KMS-11 (cell line): ENCODE results near the gene GOLGA8R.
"Not testable (repeated sequence)": the region's sequence is repeated elsewhere in the genome, so short reads cannot be mapped to it uniquely, and the experiment has no call there.

ENCODE experiments used
- H2AFZ ChIP-seq: fragments of 200-600 bp; sonication (generic); 2 replicates; pipeline ENCODE4 v1.6.1; 2016; ENCODE audit warnings: antibody characterized with exemption, mixed run types, low read depth
- H3K27ac ChIP-seq: fragments of 200-600 bp; sonication (generic); 2 replicates; pipeline ENCODE4 v1.6.1; 2016; ENCODE audit warnings: mild to moderate bottlenecking, mixed run types
- H3K27me3 ChIP-seq: fragments of 200-600 bp; sonication (generic); 2 replicates; pipeline ENCODE4 v1.6.1; 2017; ENCODE audit warnings: mild to moderate bottlenecking, low read depth, mixed run types, moderate library complexity; ENCODE audit not compliant: insufficient read depth
- H3K36me3 ChIP-seq: fragments of 200-600 bp; sonication (generic); 2 replicates; pipeline ENCODE4 v1.6.1; 2017; ENCODE audit warnings: mild to moderate bottlenecking, mixed run types; ENCODE audit not compliant: insufficient read depth
- H3K4me1 ChIP-seq: fragments of 200-600 bp; sonication (generic); 2 replicates; pipeline ENCODE4 v1.6.1; 2016; ENCODE audit warnings: mild to moderate bottlenecking, low read depth, mixed run types; ENCODE audit not compliant: poor library complexity, severe bottlenecking
- H3K4me2 ChIP-seq: fragments of 200-600 bp; sonication (generic); 2 replicates; pipeline ENCODE4 v1.7.0; 2016; ENCODE audit warnings: mild to moderate bottlenecking, mixed run types
- H3K4me3 ChIP-seq: fragments of 200-600 bp; sonication (generic); IDR thresholded peaks from 2 replicates; pipeline ENCODE4 v1.6.1; 2017; ENCODE audit warnings: low read depth, low read length, mixed read lengths; ENCODE audit not compliant: insufficient read depth
- H3K79me2 ChIP-seq: fragments of 200-600 bp; sonication (generic); 2 replicates; pipeline ENCODE4 v1.6.1; 2016; ENCODE audit warnings: low read depth, mixed run types; ENCODE audit not compliant: insufficient read depth
- H3K9ac ChIP-seq: fragments of 200-600 bp; sonication (generic); 2 replicates; pipeline ENCODE4 v1.6.1; 2016; ENCODE audit warnings: mild to moderate bottlenecking, mixed run types
- H4K20me1 ChIP-seq: fragments of 200-600 bp; sonication (generic); 2 replicates; pipeline ENCODE4 v1.6.1; 2016; ENCODE audit warnings: mild to moderate bottlenecking, mixed run types; ENCODE audit not compliant: insufficient read depth

The GOLGA8R gene

GRCh38 chr15:30355043-30355442 is 59.0 kb downstream of the GOLGA8R start:
- H3K36me3 ChIP-seq, H4K20me1 ChIP-seq, H3K4me3 ChIP-seq, H3K4me1 ChIP-seq, H3K27ac ChIP-seq, H3K9ac ChIP-seq, H3K27me3 ChIP-seq, H3K79me2 ChIP-seq, H3K4me2 ChIP-seq, H2AFZ ChIP-seq: not testable (repeated sequence)
